Ovary (tissue), 9 donors: ENCODE results near the gene INHA. TPM values are rescaled to one million over a fixed set of nuclear protein-coding genes. Genes with fewer than 3 reads are reported as not detected.

Experiments
- DNase-seq, 5 donors: peaks; one replicate each; pipeline ENCODE4 v3.0.0-alpha.2; 2019 to 2020
- H3K27ac ChIP-seq, 2 donors: fragments of 200-600 bp; one replicate each; pipeline versions ENCODE4 v1.5.1 to v1.8.0; 2019 to 2022
- H3K27me3 ChIP-seq: fragments of 200-600 bp; one replicate; pipeline ENCODE4 v1.8.0; 2022
- H3K36me3 ChIP-seq: fragments of 200-600 bp; sonication (generic); one replicate; pipeline ENCODE4 v1.5.1; 2019
- H3K4me1 ChIP-seq: one replicate; pipeline ENCODE4 v1.8.1; 2013; ENCODE audit warnings: mild to moderate bottlenecking, moderate library complexity; ENCODE audit not compliant: insufficient read depth
- H3K4me3 ChIP-seq: fragments of 200-600 bp; sonication (generic); one replicate; pipeline ENCODE4 v1.5.1; 2017
- H3K9me3 ChIP-seq, 2 donors: fragments of 200-600 bp in 1 of 2; sonication (generic) in 1 of 2; one replicate each; pipeline versions ENCODE4 v1.5.1 to v1.8.1; 2013 to 2019; ENCODE audit warnings: mild to moderate bottlenecking in 1 of 2, moderate library complexity in 1 of 2
- EP300 ChIP-seq: sonication (generic); formaldehyde crosslinking; IDR thresholded peaks from one replicate; pipeline ENCODE4 v1.6.1; 2017; ENCODE audit warnings: antibody characterized with exemption
- POLR2A ChIP-seq: fragments of 450-650 bp; IDR thresholded peaks from one replicate; pipeline ENCODE4 v1.6.1; 2017; ENCODE audit warnings: antibody characterized with exemption, mild to moderate bottlenecking, moderate library complexity
- WGBS, 3 donors: extraction: QIAGEN DNeasy Blood & Tissue Kit in 1 of 3; methylation state at CpG; one replicate each; pipeline versions ENCODE4 v1.1.5 to v1.1.7; 2013 to 2017; 5-methylcytosine and 5-hydroxymethylcytosine counted together
- intact Hi-C, 4 donors: fragments of 100-400 bp; cut with DNase I; formaldehyde crosslinking; loops; one replicate each; pipeline versions ENCODE4 v1.11.0 to v1.15.1; 2022 to 2023
- polyA plus RNA-seq, 2 donors: library from polyadenylated mRNA; stranded (reverse); fragments of 200-250 nt in 1 of 2; fragments of 350-450 nt in 1 of 2; fragmentation: Illumina TruSeq in 1 of 2; extraction: RNeasy Lipid Tissue Mini Kit (QIAGEN cat#74804) in 1 of 2; gene quantifications; one replicate each; pipeline ENCODE4 v1.2.3, GENCODE V29; 2013 to 2014
- total RNA-seq, 7 donors: library from RNA; depleted of rRNA in 2 of 7; stranded (reverse); fragments of >200 nt in 2 of 7; fragmentation: NEBNext Ultra II Directional in 3 of 7; extraction: Animal tissue kit (Norgen Biotek cat#: 25700) in 3 of 7; gene quantifications; one replicate each; pipeline versions ENCODE4 v1.1.0 to v1.2.4, GENCODE V29; 2016 to 2023
- TF ChIP-seq, protein P1 (sequence below), 3 donors: fragments of 450-650 bp in 2 of 3; fragments of 200-600 bp in 1 of 3; IDR thresholded peaks; one replicate each; pipeline versions ENCODE4 v1.5.1 to v1.8.0; 2016 to 2022; ENCODE audit warnings: antibody characterized with exemption in 3 of 3, mild to moderate bottlenecking in 1 of 3
- donor health status: DM: no; HTN: no; CAD: no; lungs with moderate emphysema.
- donor health status: DM: no; HTN: no; CAD: no.
- donor health status: Bipolar disorder and iron deficiency.
- donor health status: DM: yes; HTN: yes; CAD: no.
- donor health status: DM: no; HTN: no; CAD: no.
- donor health status: DM: yes; HTN: yes; CAD: no.

Gene INHA
- total and polyA plus RNA-seq, 9 donors: 38.4 to 165 (median 79.4) TPM

DNA sequence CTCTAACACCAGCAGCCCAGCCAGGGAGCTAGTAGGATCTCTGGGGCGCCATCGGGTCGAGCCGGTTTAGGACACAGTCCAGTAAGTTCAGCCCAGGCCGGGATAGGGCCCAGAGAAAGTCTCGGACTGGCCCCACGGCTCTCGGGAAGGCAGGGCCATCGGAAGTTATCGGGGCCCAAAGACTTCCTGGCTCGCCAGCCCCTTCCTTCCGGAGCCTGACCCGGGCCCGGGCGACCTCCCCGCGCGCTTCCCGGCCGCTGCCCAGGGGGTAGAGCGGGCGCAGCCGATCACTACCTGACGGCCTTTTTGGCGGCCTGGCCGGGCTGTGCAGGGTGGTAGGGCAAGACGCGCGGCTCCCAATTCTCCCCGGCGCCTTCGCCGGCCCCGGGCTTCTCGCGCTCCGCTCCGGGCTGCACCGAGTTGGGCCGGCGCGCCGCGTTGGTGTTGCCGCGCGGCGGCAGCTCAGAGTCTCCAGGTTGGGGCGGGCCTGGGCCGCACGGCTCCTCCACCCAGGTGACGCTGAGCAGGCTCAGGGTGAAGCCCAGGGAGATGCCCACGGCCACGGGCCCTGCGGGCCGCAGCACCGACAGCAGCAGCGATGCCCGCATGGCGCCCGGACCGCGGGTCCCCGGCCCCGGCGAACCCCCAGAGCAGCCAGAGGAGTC lies 29.0 kb upstream of the INHA start:
- intact Hi-C loops: loop anchor here (2.0 to 5.0 kb wide), 3 partner anchors 99 to 144 kb away; no protein-coding TSS in a partner anchor
- peak overlapping the region; percentile 88 to 95 for H3K27ac ChIP-seq
- H3K4me1 ChIP-seq: peaks cover 12% of the 10 kb centered on the region
- no peak for TF ChIP-seq POLR2A
- no peak for TF ChIP-seq EP300
- TF ChIP-seq, protein P1, sequence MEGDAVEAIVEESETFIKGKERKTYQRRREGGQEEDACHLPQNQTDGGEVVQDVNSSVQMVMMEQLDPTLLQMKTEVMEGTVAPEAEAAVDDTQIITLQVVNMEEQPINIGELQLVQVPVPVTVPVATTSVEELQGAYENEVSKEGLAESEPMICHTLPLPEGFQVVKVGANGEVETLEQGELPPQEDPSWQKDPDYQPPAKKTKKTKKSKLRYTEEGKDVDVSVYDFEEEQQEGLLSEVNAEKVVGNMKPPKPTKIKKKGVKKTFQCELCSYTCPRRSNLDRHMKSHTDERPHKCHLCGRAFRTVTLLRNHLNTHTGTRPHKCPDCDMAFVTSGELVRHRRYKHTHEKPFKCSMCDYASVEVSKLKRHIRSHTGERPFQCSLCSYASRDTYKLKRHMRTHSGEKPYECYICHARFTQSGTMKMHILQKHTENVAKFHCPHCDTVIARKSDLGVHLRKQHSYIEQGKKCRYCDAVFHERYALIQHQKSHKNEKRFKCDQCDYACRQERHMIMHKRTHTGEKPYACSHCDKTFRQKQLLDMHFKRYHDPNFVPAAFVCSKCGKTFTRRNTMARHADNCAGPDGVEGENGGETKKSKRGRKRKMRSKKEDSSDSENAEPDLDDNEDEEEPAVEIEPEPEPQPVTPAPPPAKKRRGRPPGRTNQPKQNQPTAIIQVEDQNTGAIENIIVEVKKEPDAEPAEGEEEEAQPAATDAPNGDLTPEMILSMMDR (IDR thresholded peaks at IDR 0.05): no peak
- H3K9me3 ChIP-seq: no peaks in the 10 kb centered on the region
- no peaks in the 10 kb centered on the region for H3K27me3 ChIP-seq
- H3K36me3 ChIP-seq: no peaks in the 10 kb centered on the region
- peak in 1 of 5 donors; percentile 67 for DNase-seq
- 0 to 1% (median 0%) methylated on average over 40 to 66 of the region's 66 CpGs for whole genome bisulfite sequencing, 3 donors
- H3K4me3 ChIP-seq: peak overlapping the region; percentile 82

DNA sequence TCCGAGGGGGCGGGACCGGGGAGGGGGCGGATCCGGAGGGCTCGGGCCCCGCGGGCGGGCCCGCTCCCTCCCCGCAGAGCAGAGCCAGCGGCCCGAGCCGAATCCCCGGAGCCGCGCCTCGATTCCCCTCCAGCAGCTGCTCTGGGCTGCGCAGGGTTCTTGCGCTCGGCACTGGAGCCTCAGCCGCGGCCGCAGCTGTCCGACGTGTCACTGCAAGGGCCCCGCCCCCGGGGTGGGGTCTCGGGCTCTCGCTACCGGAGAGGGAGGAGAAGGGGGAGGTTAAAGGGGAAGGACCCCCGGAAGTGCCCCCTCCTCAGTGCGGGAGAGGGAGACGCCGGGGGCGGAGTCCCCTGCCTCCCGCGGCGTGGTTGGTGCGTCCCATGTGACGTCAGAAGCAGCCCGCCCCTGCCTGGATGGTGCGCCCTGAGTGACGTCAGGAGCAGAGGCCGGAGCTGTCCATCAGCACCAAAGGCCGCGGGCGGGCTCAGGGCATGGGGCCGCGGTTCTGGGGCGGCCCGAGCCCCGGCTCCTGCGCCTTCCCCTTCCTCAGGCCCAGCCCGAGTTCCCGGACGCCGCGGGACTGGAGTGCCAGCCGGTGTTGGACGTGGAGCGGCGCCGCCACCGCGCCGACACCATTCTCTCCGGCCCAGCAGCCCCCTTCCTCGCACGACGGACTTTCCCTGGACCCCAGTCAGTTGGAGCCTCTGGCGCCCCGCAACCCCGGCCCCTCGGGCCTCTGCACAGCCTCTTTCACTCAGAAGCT lies 28.3 kb upstream of the INHA start, which contains the start of the genes CHPF and TMEM198:
CHPF (minus strand) TSS at position 214 of the 763 bp plus-strand sequence. CDS start 271 bp downstream, outside the sequence.
TMEM198 (plus strand) TSS at position 433 of the 763 bp plus-strand sequence. CDS start 700 bp downstream, outside the sequence.
- TF ChIP-seq, protein P1 (IDR thresholded peaks at IDR 0.05): no peak
- TF ChIP-seq EP300 (peak; percentile 77), POLR2A (peak; percentile 74)
- intact Hi-C loops: loop anchor here (2.0 to 5.0 kb wide), 3 partner anchors 99 to 144 kb away; no protein-coding TSS in a partner anchor
- no peaks in the 10 kb centered on the region for H3K9me3 ChIP-seq
- H3K4me1 ChIP-seq: peaks cover 9% of the 10 kb centered on the region
- peak within 1 kb of the TSS; percentile 82 for H3K4me3 ChIP-seq
- H3K27ac ChIP-seq: peak within 1 kb of the TSS; percentile 88 to 95
- peak; percentile 99 for DNase-seq
- H3K27me3 ChIP-seq: no peaks in the 10 kb centered on the region
- WGBS, 3 donors: 0 to 1% (median 0%) methylated on average over 37 to 75 of the region's 75 CpGs
- H3K36me3 ChIP-seq: no peaks in the 10 kb centered on the region

DNA sequence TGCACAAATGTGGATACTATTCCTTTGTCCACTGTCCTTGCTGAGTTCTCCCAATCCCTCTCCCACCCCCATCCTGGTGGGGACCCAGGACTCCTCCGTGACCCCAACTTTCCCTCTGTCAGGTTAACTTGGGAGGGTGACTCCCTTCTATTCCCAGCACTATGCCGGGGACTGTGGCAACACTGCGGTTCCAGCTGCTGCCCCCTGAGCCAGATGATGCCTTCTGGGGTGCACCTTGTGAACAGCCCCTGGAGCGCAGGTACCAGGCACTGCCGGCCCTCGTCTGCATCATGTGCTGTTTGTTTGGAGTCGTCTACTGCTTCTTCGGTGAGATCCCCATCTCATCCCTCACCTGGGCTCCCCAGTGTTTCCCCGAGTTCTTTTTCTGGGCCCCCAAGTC lies 27.5 kb upstream of the INHA start:
- WGBS, 3 donors: 19 to 35% (median 25%) methylated on average over 9 of the region's 9 CpGs
- Histone ChIP-seq H3K36me3 (no peaks in the 10 kb centered on the region), H3K4me3 (peak overlapping the region; percentile 82), H3K27me3 (no peaks in the 10 kb centered on the region), H3K27ac (peak overlapping the region; percentile 88 to 95), H3K9me3 (no peaks in the 10 kb centered on the region), H3K4me1 (peaks cover 9% of the 10 kb centered on the region)
- peak in 1 of 5 donors; percentile 52 for DNase-seq
- intact Hi-C loops: loop anchor here in 2 of 4 donors (5.0 kb wide), 2 partner anchors 98 to 143 kb away; no protein-coding TSS in a partner anchor
- TF ChIP-seq, protein P1 (IDR thresholded peaks at IDR 0.05): no peak
- TF ChIP-seq EP300 (no peak), POLR2A (no peak)

DNA sequence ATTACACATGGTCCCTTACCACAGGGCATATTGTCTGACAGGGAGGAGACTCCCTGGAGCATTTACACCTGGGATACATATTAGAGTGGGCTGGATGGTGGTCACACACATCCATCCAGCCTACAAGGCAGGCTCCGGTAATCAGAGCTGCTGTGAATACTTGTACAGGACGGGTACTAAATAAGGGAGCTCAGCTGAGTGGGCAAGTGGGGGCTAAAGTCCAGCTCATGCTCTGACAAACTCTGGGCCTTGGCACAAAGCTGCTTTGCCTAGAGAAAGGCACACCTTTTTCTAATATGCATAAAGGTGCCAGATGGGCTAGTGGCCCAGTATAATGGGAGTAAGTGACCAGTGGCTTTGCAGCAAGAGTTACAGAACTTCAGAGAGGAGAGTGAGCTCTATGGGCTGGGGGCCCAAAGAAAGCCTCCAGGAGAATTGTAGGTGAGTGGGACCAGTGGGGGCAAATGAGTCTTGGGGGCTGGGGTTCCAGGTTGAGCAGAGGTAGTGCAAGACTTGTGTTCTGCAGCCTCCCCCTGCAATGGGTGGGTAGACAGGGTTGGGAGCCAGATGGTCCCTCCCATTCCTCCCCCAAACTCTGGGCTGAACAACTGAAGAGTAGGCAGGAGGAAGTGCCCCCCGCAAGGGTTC lies 26.7 kb upstream of the INHA start:
- H3K9me3 ChIP-seq: no peaks in the 10 kb centered on the region
- H3K27ac ChIP-seq: no peak overlapping the region
- intact Hi-C loops: no loop called here
- H3K4me1 ChIP-seq: peaks cover 9% of the 10 kb centered on the region
- no peaks in the 10 kb centered on the region for H3K27me3 ChIP-seq
- TF ChIP-seq POLR2A: no peak
- TF ChIP-seq, protein P1 (IDR thresholded peaks at IDR 0.05): no peak
- no peak for TF ChIP-seq EP300
- H3K36me3 ChIP-seq: no peaks in the 10 kb centered on the region
- DNase-seq: peak in 2 of 5 donors; percentile 31 to 39
- 67 to 91% (median 78%) methylated on average over 3 of the region's 3 CpGs for WGBS, 3 donors
- no peak overlapping the region for H3K4me3 ChIP-seq
